ENCODE measurements around the gene SELENOM.

The SELENOM gene

GRCh38 chr22:31107178-31107893 lies at the start of gene SELENOM:
SELENOM (minus strand) TSS chr22:31107568; CDS start chr22:31107505, 63 bp downstream.
- DNase-seq = peak; percentile 91

- no peak for DNase-seq
These were observed 48.1 kb upstream of the SELENOM start for GRCh38 chr22:31155422-31155821.

GRCh38 chr22:31154975-31155374 lies 47.6 kb upstream of the SELENOM start:
- no peak for DNase-seq

- no peak for DNase-seq
These were observed 46.0 kb upstream of the SELENOM start for GRCh38 chr22:31153357-31153756.

GRCh38 chr22:31151872-31152271 lies 44.5 kb upstream of the SELENOM start:
- no peak for DNase-seq

- no peak for DNase-seq
These were observed 43.2 kb upstream of the SELENOM start for GRCh38 chr22:31150615-31151014.

GRCh38 chr22:31148953-31149627 lies 41.7 kb upstream of the SELENOM start:
- DNase-seq = peak; percentile 43

GRCh38 chr22:31148488-31148887 lies 41.1 kb upstream of the SELENOM start:
- DNase-seq = no peak

GRCh38 chr22:31144223-31144622 lies 36.9 kb upstream of the SELENOM start:
- no peak for DNase-seq

GRCh38 chr22:31143537-31143936 lies 36.2 kb upstream of the SELENOM start:
- DNase-seq = no peak

- no peak for DNase-seq
These were observed 35.7 kb upstream of the SELENOM start for GRCh38 chr22:31143038-31143437.

GRCh38 chr22:31142285-31142684 lies 34.9 kb upstream of the SELENOM start:
- no peak for DNase-seq

GRCh38 chr22:31141551-31141950 lies 34.2 kb upstream of the SELENOM start:
- no peak for DNase-seq

GRCh38 chr22:31140746-31141145 lies 33.4 kb upstream of the SELENOM start:
- no peak for DNase-seq

GRCh38 chr22:31139866-31140716 lies 32.7 kb upstream of the SELENOM start, which contains the start of gene PLA2G3:
PLA2G3 (minus strand) TSS chr22:31140508; CDS start chr22:31140354, 154 bp downstream.
- no peak for DNase-seq

GRCh38 chr22:31139066-31139465 lies 31.7 kb upstream of the SELENOM start:
- DNase-seq = no peak

- no peak for DNase-seq
These were observed 30.8 kb upstream of the SELENOM start for GRCh38 chr22:31138126-31138525.

GRCh38 chr22:31137721-31138120 lies 30.4 kb upstream of the SELENOM start:
- no peak for DNase-seq

- no peak for DNase-seq
These were observed 29.3 kb upstream of the SELENOM start for GRCh38 chr22:31136711-31137110.

GRCh38 chr22:31136155-31136554 lies 28.8 kb upstream of the SELENOM start:
- DNase-seq = no peak

- DNase-seq = no peak
These were observed 28.3 kb upstream of the SELENOM start for GRCh38 chr22:31135706-31136105.

GRCh38 chr22:31134688-31135087 lies 27.3 kb upstream of the SELENOM start:
- no peak for DNase-seq

- DNase-seq = no peak
These were observed 26.5 kb upstream of the SELENOM start for GRCh38 chr22:31133911-31134310.

Measured in CD4-positive, alpha-beta T cell treated with Interleukin-15 for 1 hour (primary cell).